Gastroesophageal sphincter (tissue), 3 donors: Measurements from ENCODE around the gene WDR20.

ENCODE experiments used
- CTCF ChIP-seq, 4 experiments: fragments of 200-600 bp in 2 of 4; fragments of 450-650 bp in 2 of 4; sonication (generic) in 1 of 4; IDR thresholded peaks; one replicate each; pipeline ENCODE4 v1.5.1; 2017 to 2019; ENCODE audit warnings: antibody characterized with exemption in 4 of 4, mild to moderate bottlenecking in 2 of 4, moderate library complexity in 2 of 4
- POLR2A ChIP-seq, 2 donors: fragments of 450-650 bp; IDR thresholded peaks; one replicate each; pipeline ENCODE4 v1.6.1; 2017; ENCODE audit warnings: antibody characterized with exemption in 2 of 2, mild to moderate bottlenecking in 2 of 2, moderate library complexity in 1 of 2

- TF ChIP-seq CTCF (IDR thresholded peaks at IDR 0.05) (no peak), POLR2A (IDR thresholded peaks at IDR 0.05) (no peak)
Measured at GRCh38 chr14:102141797-102142196, 2.1 kb downstream of the WDR20 start.
